Chondrocyte (in vitro differentiated cells): ENCODE data around the gene PCCA. TPM values are rescaled to one million over a fixed set of nuclear protein-coding genes. Genes with fewer than 3 reads are reported as not detected.
"Not testable (repeated sequence)": the region's sequence is repeated elsewhere in the genome, so short reads cannot be mapped to it uniquely, and the experiment has no call there.

ENCODE experiments used
- DNase-seq: peaks from one replicate; pipeline ENCODE4 v3.0.0; 2021; ENCODE audit warnings: mixed read lengths, low spot score
- H3K27ac Mint-ChIP-seq: one replicate; pipeline ENCODE4 v1.8.0; 2021; ENCODE audit warnings: mild to moderate bottlenecking, moderate library complexity, mixed read lengths; ENCODE audit not compliant: unreplicated experiment
- H3K27me3 Mint-ChIP-seq: 2 replicates; pipeline ENCODE4 v1.8.0; 2021; ENCODE audit warnings: low read depth, mixed read lengths
- H3K36me3 Mint-ChIP-seq: 2 replicates; pipeline ENCODE4 v1.8.0; 2021; ENCODE audit warnings: low read depth, mixed read lengths
- H3K4me1 Mint-ChIP-seq: 2 replicates; pipeline ENCODE4 v1.8.0; 2021; ENCODE audit warnings: low read depth, mild to moderate bottlenecking, mixed read lengths
- H3K4me3 Mint-ChIP-seq: one replicate; pipeline ENCODE4 v1.8.0; 2021; ENCODE audit warnings: mild to moderate bottlenecking, moderate library complexity, mixed read lengths; ENCODE audit not compliant: unreplicated experiment
- H3K9me3 Mint-ChIP-seq: 2 replicates; pipeline ENCODE4 v1.8.0; 2021; ENCODE audit warnings: low read depth, mixed read lengths
- CTCF ChIP-seq: fragments of 200-600 bp; sonication (generic); IDR thresholded peaks from 2 replicates; pipeline ENCODE4 v1.5.0; 2021; ENCODE audit warnings: antibody characterized with exemption, mild to moderate bottlenecking, moderate library complexity
- total RNA-seq: library from RNA; stranded (reverse); gene quantifications from 3 replicates; pipeline ENCODE4 v1.2.1, GENCODE V29; 2021

Gene PCCA
- total RNA-seq, 1 donor from 2014 or later, result 15.1 TPM

DNA sequence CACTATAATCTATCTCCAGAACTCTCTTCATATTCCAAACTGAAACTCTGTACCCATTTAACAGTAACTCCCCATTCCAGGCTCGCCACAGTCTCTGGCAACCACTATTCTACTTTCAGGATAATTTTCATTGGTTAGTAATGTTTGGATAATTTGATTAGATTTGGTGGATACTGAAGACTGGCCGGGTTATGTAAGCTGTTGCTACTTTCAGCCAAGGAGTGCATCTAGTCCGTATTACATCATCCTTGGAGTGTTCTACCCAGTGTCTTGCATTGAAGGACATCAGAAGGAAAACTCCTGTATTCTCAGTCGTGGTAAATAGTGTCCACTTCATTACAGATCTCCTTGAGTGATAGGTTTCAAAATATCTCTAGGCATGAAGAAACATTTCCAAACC, 60.5 kb downstream of the PCCA start:
- H3K27ac Mint-ChIP-seq, result no peak overlapping the region
- no peaks in the 10 kb centered on the region for H3K27me3 Mint-ChIP-seq
- no peaks in the 10 kb centered on the region for H3K4me1 Mint-ChIP-seq
- H3K4me3 Mint-ChIP-seq, result no peak overlapping the region
- no peak for TF ChIP-seq CTCF
- peaks cover 15% of the 10 kb centered on the region for H3K36me3 Mint-ChIP-seq
- DNase-seq, result no peak
- H3K9me3 Mint-ChIP-seq, result peaks cover 3% of the 10 kb centered on the region

DNA sequence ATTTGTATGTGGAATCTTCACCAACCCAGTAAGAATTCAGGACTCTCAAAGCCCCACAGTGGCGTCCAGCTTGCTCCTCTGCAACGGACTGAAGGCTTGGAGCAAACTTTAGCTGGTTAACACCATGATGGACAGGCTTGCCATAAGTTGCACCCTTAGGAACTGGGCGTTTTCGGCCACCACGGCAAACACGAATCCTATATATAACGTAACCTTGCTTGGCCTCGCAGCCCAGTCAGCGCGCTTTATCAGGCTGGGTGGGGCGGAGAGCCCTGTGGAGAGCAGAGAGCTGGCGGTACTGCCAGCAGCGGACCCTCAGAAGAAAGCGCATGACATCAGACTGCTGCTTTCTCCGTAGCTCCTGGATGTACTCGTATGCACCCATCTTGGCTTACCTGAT, 61.8 kb downstream of the PCCA start:
- not testable (repeated sequence) for H3K9me3 Mint-ChIP-seq, H3K27ac Mint-ChIP-seq, H3K4me3 Mint-ChIP-seq, H3K27me3 Mint-ChIP-seq, H3K4me1 Mint-ChIP-seq, DNase-seq, H3K36me3 Mint-ChIP-seq

DNA sequence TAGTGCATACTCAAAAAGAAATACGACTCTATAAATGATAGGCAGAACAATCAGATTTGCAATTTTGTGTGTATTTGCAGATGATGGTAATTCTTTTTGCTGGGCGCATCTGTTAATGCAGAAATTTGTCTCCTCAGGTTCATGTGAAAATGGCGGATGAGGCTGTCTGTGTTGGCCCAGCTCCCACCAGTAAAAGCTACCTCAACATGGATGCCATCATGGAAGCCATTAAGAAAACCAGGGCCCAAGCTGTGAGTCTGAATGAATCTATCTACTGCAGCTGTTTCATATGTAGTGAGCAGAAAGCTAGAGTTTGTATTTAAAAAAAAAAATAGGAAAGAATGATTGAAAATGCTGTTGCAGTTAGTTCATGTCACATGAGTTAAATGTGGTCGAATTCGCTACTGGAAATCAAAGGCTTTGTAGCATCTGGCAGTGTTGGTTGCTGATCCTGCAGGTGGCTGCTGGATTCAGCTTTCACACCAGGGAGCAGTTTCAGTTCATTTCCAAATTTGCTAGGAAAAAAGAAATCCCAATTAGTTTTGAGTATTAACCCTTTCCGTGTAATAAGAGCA, 66.0 kb downstream of the PCCA start:
- H3K27me3 Mint-ChIP-seq, result no peaks in the 10 kb centered on the region
- DNase-seq, result no peak
- peaks cover 10% of the 10 kb centered on the region for H3K4me1 Mint-ChIP-seq
- H3K4me3 Mint-ChIP-seq, result no peak overlapping the region
- TF ChIP-seq CTCF, result no peak
- no peak overlapping the region for H3K27ac Mint-ChIP-seq
- H3K9me3 Mint-ChIP-seq, result no peaks in the 10 kb centered on the region
- peaks cover 8% of the 10 kb centered on the region for H3K36me3 Mint-ChIP-seq

GRCh38 chr13:100156788-100157187, 67.9 kb downstream of the PCCA start:
- Mint-ChIP-seq H3K36me3 (peaks cover 9% of the 10 kb centered on the region), H3K4me3 (no peak overlapping the region), H3K9me3 (no peaks in the 10 kb centered on the region), H3K27ac (no peak overlapping the region), H3K4me1 (peaks cover 16% of the 10 kb centered on the region), H3K27me3 (no peaks in the 10 kb centered on the region)
- no peak for DNase-seq
- TF ChIP-seq CTCF, result no peak

- Mint-ChIP-seq H3K36me3 (peaks cover 9% of the 10 kb centered on the region), H3K27me3 (no peaks in the 10 kb centered on the region), H3K4me1 (peaks cover 24% of the 10 kb centered on the region), H3K27ac (no peak overlapping the region), H3K9me3 (no peaks in the 10 kb centered on the region), H3K4me3 (no peak overlapping the region)
- no peak for DNase-seq
- no peak for TF ChIP-seq CTCF
Observed at GRCh38 chr13:100158569-100158968, 69.7 kb downstream of the PCCA start.

DNA sequence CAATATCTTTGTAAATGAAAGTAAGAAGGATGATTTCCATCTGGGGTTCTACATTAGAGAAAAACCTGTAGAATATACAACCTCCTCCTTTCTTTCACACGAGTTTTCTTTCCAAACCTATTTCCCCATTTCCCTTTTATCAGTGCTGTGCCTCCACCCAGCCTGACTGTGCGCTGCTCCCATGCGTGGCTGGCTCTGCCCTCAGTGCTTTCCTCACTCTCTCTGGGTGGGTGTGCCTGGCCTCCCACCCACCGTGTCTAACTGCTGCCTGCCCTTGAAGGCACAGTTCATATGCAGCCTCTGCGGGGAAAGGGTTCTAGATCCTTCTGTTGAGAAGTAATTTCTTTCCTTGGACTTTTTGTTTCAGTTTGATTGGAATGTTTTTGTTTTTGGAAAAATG, 70.7 kb downstream of the PCCA start:
- no peak for TF ChIP-seq CTCF
- no peak for DNase-seq
- Mint-ChIP-seq H3K4me1 (peaks cover 26% of the 10 kb centered on the region), H3K4me3 (no peak overlapping the region), H3K27me3 (no peaks in the 10 kb centered on the region), H3K9me3 (no peaks in the 10 kb centered on the region), H3K36me3 (peaks cover 9% of the 10 kb centered on the region), H3K27ac (no peak overlapping the region)
